Cardiac muscle cell (in vitro differentiated cells and primary cell): ENCODE measurements around the gene FOLR1. TPM values are rescaled to one million over a fixed set of nuclear protein-coding genes. Genes with fewer than 3 reads are reported as not detected.

Source experiments
- DNase-seq, 2 donors: peaks; one replicate each; pipeline versions ENCODE4 v3.0.0 to v3.0.0-alpha.2; 2010 to 2017; ENCODE audit warnings: low read depth in 1 of 2, low spot score in 1 of 2
- H3K27ac ChIP-seq: fragments of 200-600 bp; sonication (generic); 2 replicates; pipeline ENCODE4 v1.5.1; 2016
- H3K27me3 ChIP-seq: fragments of 200-600 bp; sonication (generic); 2 replicates; pipeline ENCODE4 v1.6.0; 2016; ENCODE audit warnings: control low read depth
- H3K36me3 ChIP-seq: fragments of 200-600 bp; sonication (generic); 2 replicates; pipeline ENCODE4 v1.5.1; 2016; ENCODE audit warnings: control low read depth
- H3K4me1 ChIP-seq: fragments of 200-600 bp; sonication (generic); 2 replicates; pipeline ENCODE4 v1.8.1; 2017; ENCODE audit warnings: low read depth, mild to moderate bottlenecking, mixed run types
- H3K4me3 ChIP-seq: fragments of 200-600 bp; sonication (generic); 2 replicates; pipeline ENCODE4 v1.5.1; 2016; ENCODE audit warnings: mild to moderate bottlenecking
- H3K9me3 ChIP-seq: fragments of 200-600 bp; sonication (generic); 2 replicates; pipeline ENCODE4 v1.5.1; 2017; ENCODE audit warnings: low read depth, mild to moderate bottlenecking, control low read depth
- CTCF ChIP-seq: IDR thresholded peaks from 2 replicates; pipeline ENCODE4 v1.5.1; 2012; ENCODE audit warnings: low read depth, mild to moderate bottlenecking, low read length
- polyA plus RNA-seq: library from polyadenylated mRNA; unstranded; fragments of >200 nt; fragmentation: Nextera tagmentation; extraction: Ambion mirVana; gene quantifications from 2 replicates; pipeline ENCODE4 v1.2.1, GENCODE V29; 2016
- total RNA-seq: library from RNA; depleted of rRNA; stranded (reverse); fragments of >200 nt; gene quantifications from 2 replicates; pipeline ENCODE4 v1.2.3, GENCODE V29; 2016

Gene FOLR1
- total and polyA plus RNA-seq, 2 experiments from 2014 or later: 1.8 to 3.9 TPM

DNA sequence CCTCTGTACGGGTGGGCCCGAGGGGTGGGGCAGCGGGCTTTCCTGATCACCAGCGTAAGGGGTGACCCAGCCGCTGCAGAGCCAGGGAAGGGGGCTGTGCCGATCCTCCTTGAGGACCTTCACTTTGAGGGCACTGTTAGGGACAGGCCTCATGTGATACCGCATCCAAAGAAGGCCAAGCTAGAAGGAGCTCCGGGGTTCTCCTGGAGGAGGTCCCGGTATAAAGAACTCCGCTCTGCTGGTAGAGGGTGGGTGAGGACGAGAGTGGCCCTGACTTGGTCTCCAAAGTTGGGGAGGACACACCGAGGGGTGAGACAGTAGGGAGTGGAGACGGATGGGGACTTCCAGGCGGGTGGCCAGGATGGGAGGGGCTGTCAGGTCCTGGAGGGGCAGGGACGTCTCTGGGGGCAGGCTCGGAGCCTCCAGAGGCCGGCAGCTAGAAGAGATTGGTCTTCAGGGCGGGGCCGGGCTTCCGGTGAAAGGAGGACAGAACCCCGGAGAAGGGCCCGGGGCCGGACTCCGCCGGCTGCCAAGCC lies 47.4 kb downstream of the FOLR1 start:
- peaks cover 7% of the 10 kb centered on the region for H3K4me1 ChIP-seq
- peaks cover 53% of the 10 kb centered on the region for H3K27me3 ChIP-seq
- peaks cover 35% of the 10 kb centered on the region for H3K36me3 ChIP-seq
- no peak overlapping the region for H3K27ac ChIP-seq
- peak in 1 of 2 donors; percentile 69 for DNase-seq
- TF ChIP-seq CTCF: no peak
- H3K4me3 ChIP-seq: peak overlapping the region; percentile 21
- no peaks in the 10 kb centered on the region for H3K9me3 ChIP-seq

DNA sequence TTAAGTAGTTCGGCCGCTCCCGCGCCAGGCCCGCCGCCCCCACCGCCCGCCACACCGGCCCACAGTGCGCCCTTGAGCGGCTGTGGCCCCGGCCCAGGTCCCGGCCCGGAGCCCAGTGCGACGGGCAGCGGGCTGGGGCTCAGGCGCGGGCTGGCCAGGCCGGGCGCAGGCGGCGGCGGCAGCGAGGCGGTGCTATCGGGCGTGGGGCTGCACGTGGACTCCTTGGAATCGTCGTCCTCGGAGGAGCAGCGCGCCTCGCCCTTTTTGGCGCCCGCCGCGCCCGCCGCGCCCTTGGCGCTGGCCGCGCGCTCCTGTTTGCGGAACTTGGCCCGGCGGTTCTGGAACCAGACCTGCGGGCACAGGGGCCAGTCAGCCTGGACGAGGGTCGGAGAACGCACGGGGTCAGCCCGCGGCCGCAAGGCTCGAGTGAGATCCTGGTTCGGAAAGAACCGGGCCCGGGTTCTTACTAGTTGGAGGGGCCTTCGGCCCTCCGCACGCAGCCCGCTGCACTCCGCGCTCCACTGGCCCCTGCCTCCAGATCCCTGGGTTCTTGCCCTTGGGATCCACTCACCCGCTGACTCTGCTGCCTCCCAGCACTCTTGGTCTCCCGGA lies 48.0 kb downstream of the FOLR1 start:
- Histone ChIP-seq H3K4me3 (peak overlapping the region; percentile 21), H3K9me3 (no peaks in the 10 kb centered on the region), H3K27ac (no peak overlapping the region), H3K4me1 (peaks cover 7% of the 10 kb centered on the region), H3K36me3 (peaks cover 29% of the 10 kb centered on the region), H3K27me3 (peaks cover 58% of the 10 kb centered on the region)
- TF ChIP-seq CTCF: no peak
- peak; percentile 55 to 57 for DNase-seq

GRCh38 chr11:72240461-72241290 lies 48.7 kb downstream of the FOLR1 start:
- Histone ChIP-seq H3K27ac (no peak overlapping the region), H3K27me3 (peaks cover 66% of the 10 kb centered on the region), H3K36me3 (peaks cover 23% of the 10 kb centered on the region), H3K4me3 (no peak overlapping the region), H3K4me1 (peaks cover 7% of the 10 kb centered on the region), H3K9me3 (no peaks in the 10 kb centered on the region)
- no peak for TF ChIP-seq CTCF
- DNase-seq: peak; percentile 22 to 40

GRCh38 chr11:72241291-72241781 lies 49.4 kb downstream of the FOLR1 start:
- DNase-seq: no peak
- no peak overlapping the region for H3K4me3 ChIP-seq
- H3K36me3 ChIP-seq: peaks cover 17% of the 10 kb centered on the region
- peaks cover 72% of the 10 kb centered on the region for H3K27me3 ChIP-seq
- no peaks in the 10 kb centered on the region for H3K9me3 ChIP-seq
- H3K4me1 ChIP-seq: peaks cover 7% of the 10 kb centered on the region
- no peak overlapping the region for H3K27ac ChIP-seq
- no peak for TF ChIP-seq CTCF

GRCh38 chr11:72242141-72242540 lies 50.2 kb downstream of the FOLR1 start:
- Histone ChIP-seq H3K36me3 (peaks cover 11% of the 10 kb centered on the region), H3K4me3 (no peak overlapping the region), H3K27ac (no peak overlapping the region), H3K4me1 (peaks cover 7% of the 10 kb centered on the region), H3K27me3 (peaks cover 80% of the 10 kb centered on the region), H3K9me3 (no peaks in the 10 kb centered on the region)
- no peak for TF ChIP-seq CTCF
- DNase-seq: no peak
